ENCODE data around the gene ZIC1.

DNA sequence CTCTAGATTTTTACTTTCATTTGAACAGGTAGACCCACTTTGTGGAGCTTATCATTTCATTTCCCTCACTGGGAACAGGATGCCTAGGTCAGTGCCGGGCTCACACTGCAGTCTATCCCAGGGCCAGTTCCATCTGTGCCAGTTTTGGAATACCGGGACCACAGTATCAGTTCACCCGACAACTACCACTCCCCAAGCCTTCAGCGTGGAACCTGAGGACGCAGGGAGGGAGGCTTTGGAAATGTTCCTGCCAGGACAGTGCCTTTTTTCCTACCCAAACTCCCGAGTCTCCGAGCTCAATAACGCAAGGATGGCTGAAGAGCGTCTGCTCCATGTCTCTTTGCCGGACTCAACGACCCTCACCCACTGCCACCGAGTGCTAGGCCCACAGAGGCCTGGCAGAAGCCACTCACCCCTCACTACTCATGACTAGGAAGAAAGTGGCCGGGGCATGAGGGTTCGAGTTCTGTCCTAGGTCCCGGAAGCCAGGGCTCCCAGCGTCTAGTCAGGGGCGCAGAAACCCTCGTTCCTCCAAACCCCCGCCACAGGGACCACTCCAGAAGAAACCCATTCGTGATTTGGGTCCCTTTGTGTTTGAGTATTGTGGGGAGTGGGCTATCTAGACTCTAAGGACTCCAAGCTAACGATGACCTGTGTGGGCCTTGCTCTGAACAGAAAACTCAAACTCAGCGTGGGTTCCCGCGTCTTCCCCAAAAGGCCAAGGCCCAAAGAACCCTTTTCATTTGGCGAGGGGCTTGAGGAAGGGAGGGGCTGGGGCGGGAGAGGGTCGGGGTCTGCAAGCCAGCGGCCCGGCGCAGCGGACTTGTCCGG, 11.4 kb downstream of the ZIC1 start:
- TF ChIP-seq CTCF (conservative IDR thresholded peaks at IDR 0.05; ENCODE audit: low read length) (no peak), EZH2phosphoT487 (IDR thresholded peaks at IDR 0.05; ENCODE audit: borderline replicate concordance, low read depth, low read length) (no peak)
